OCI-LY1 (cell line): Measurements from ENCODE around the gene CDC42.

ENCODE experiments used
- H2AFZ ChIP-seq: fragments of 200-600 bp; sonication (generic), shearing (Covaris generic); 2 replicates; pipeline ENCODE4 v1.6.0; 2014; ENCODE audit warnings: antibody characterized with exemption, mild to moderate bottlenecking, low read length
- H3F3A ChIP-seq: fragments of 200-600 bp; sonication (generic), shearing (Covaris generic); 2 replicates; pipeline ENCODE4 v1.6.0; 2014; ENCODE audit warnings: mild to moderate bottlenecking, antibody characterized with exemption, low read length, moderate library complexity; ENCODE audit not compliant: insufficient read depth
- H3K27ac ChIP-seq: fragments of 200-600 bp; sonication (generic); 2 replicates; pipeline ENCODE4 v1.5.1; 2014; ENCODE audit warnings: low read length, mixed run types, mild to moderate bottlenecking, low read depth; ENCODE audit not compliant: poor library complexity, severe bottlenecking
- H3K27me3 ChIP-seq: fragments of 200-600 bp; sonication (generic); 2 replicates; pipeline ENCODE4 v1.6.0; 2014; ENCODE audit warnings: antibody characterized with exemption, mild to moderate bottlenecking, low read length, moderate library complexity; ENCODE audit not compliant: insufficient read depth
- H3K36me3 ChIP-seq: fragments of 200-600 bp; sonication (generic); 2 replicates; pipeline ENCODE4 v1.6.1; 2014; ENCODE audit warnings: mild to moderate bottlenecking, antibody characterized with exemption, low read length, moderate library complexity, mixed read lengths; ENCODE audit not compliant: insufficient read depth
- H3K4me1 ChIP-seq: fragments of 200-600 bp; sonication (generic); 2 replicates; pipeline ENCODE4 v1.5.1; 2014; ENCODE audit warnings: mild to moderate bottlenecking, low read length, moderate library complexity; ENCODE audit not compliant: insufficient read depth, severe bottlenecking
- H3K4me2 ChIP-seq: fragments of 200-600 bp; sonication (generic), shearing (Covaris generic); 2 replicates; pipeline ENCODE4 v1.6.1; 2014; ENCODE audit warnings: low read length
- H3K4me3 ChIP-seq: fragments of 200-600 bp; sonication (generic); 2 replicates; pipeline ENCODE4 v1.5.1; 2014; ENCODE audit warnings: low read length, low read depth, mild to moderate bottlenecking, mixed read lengths; ENCODE audit not compliant: poor library complexity, severe bottlenecking
- H3K79me2 ChIP-seq: fragments of 200-600 bp; shearing (Covaris generic); 2 replicates; pipeline ENCODE4 v1.6.1; 2016; ENCODE audit warnings: mixed run types, low read length, mixed read lengths; ENCODE audit not compliant: insufficient read depth
- H3K9ac ChIP-seq: fragments of 200-600 bp; sonication (generic), shearing (Covaris generic); 2 replicates; pipeline ENCODE4 v1.6.1; 2014; ENCODE audit warnings: mild to moderate bottlenecking, low read length, mixed read lengths
- H3K9me2 ChIP-seq: fragments of 200-600 bp; sonication (generic), shearing (Covaris generic); 2 replicates; pipeline ENCODE4 v1.6.1; 2014; ENCODE audit warnings: low read depth, mild to moderate bottlenecking, low read length, mixed read lengths
- H3K9me3 ChIP-seq: fragments of 200-600 bp; shearing (Covaris generic); 2 replicates; pipeline ENCODE4 v1.6.1; 2014; ENCODE audit warnings: low read length, mixed read lengths
- H4K20me1 ChIP-seq: fragments of 200-600 bp; sonication (generic), shearing (Covaris generic); 2 replicates; pipeline ENCODE4 v1.6.0; 2016; ENCODE audit warnings: mild to moderate bottlenecking, low read length; ENCODE audit not compliant: insufficient read depth
- EZH2 ChIP-seq: fragments of 200-600 bp; sonication (generic), shearing (Covaris generic); IDR thresholded peaks from 2 replicates; pipeline ENCODE4 v1.8.0; 2017; ENCODE audit warnings: borderline replicate concordance, mixed run types, mild to moderate bottlenecking, antibody characterized with exemption, low read length, moderate library complexity, mixed read lengths
- TF ChIP-seq, protein P1 (sequence below): fragments of 200-600 bp; sonication (generic), shearing (Covaris generic); IDR thresholded peaks from 2 replicates; pipeline ENCODE4 v1.5.1; 2017; ENCODE audit warnings: mild to moderate bottlenecking, antibody characterized with exemption, low read length, moderate library complexity, mixed read lengths

The CDC42 gene

DNA sequence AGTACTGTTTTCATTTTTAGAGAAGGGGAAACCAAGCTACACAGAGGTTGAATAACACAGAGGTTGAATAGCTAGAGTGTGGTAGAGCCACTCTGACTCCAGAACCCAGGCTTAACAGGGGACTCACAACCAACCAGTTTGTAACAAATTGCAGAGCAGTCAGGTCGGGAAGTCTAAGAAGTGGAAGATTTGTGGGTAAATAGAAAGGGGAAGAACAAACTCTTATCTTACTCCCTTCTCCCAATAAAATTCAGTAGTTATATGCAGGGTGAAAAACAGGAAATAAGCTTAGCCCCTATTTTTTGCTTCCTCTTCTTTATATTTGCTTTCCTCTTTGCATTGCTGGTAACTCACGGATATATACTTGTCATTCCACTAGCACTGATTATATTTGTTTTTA, 23.2 kb downstream of the CDC42 start:
- Histone ChIP-seq H3K27ac (peak overlapping the region; percentile 48), H3K4me2 (peak overlapping the region; percentile 10; the same call in 1 of the 2 replicates), H3K36me3 (peaks cover 68% of the 10 kb centered on the region)

GRCh38 chr1:22076346-22076745, 23.8 kb downstream of the CDC42 start:
- Histone ChIP-seq H3F3A (no peaks in the 10 kb centered on the region), H3K27me3 (no peaks in the 10 kb centered on the region), H3K27ac (peak overlapping the region; percentile 48), H3K9ac (no peak overlapping the region), H3K36me3 (peaks cover 71% of the 10 kb centered on the region), H3K9me3 (no peaks in the 10 kb centered on the region), H3K4me2 (no peak overlapping the region), H4K20me1 (no peaks in the 10 kb centered on the region; the same call in 1 of the 2 replicates), H3K4me3 (no peak overlapping the region), H2AFZ (no peak overlapping the region), H3K79me2 (peaks cover 90% of the 10 kb centered on the region), H3K4me1 (peaks cover 47% of the 10 kb centered on the region), H3K9me2 (no peaks in the 10 kb centered on the region)
- TF ChIP-seq, protein P1, sequence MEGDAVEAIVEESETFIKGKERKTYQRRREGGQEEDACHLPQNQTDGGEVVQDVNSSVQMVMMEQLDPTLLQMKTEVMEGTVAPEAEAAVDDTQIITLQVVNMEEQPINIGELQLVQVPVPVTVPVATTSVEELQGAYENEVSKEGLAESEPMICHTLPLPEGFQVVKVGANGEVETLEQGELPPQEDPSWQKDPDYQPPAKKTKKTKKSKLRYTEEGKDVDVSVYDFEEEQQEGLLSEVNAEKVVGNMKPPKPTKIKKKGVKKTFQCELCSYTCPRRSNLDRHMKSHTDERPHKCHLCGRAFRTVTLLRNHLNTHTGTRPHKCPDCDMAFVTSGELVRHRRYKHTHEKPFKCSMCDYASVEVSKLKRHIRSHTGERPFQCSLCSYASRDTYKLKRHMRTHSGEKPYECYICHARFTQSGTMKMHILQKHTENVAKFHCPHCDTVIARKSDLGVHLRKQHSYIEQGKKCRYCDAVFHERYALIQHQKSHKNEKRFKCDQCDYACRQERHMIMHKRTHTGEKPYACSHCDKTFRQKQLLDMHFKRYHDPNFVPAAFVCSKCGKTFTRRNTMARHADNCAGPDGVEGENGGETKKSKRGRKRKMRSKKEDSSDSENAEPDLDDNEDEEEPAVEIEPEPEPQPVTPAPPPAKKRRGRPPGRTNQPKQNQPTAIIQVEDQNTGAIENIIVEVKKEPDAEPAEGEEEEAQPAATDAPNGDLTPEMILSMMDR = no peak
- TF ChIP-seq EZH2 = no peak

More for the DNA sequence above, 23.2 kb downstream of the CDC42 start:
- no peaks in the 10 kb centered on the region for H3K9me3 ChIP-seq
- H3K4me1 ChIP-seq = peaks cover 47% of the 10 kb centered on the region
- peaks cover 97% of the 10 kb centered on the region for H3K79me2 ChIP-seq
- no peak overlapping the region for H2AFZ ChIP-seq
- no peak overlapping the region for H3K4me3 ChIP-seq
- no peaks in the 10 kb centered on the region for H3F3A ChIP-seq
- no peaks in the 10 kb centered on the region for H3K9me2 ChIP-seq
- H3K9ac ChIP-seq = no peak overlapping the region; the same call in 1 of the 2 replicates
- no peaks in the 10 kb centered on the region; the same call in 1 of the 2 replicates for H4K20me1 ChIP-seq
- TF ChIP-seq EZH2 = no peak
- TF ChIP-seq, protein P1 = no peak
- H3K27me3 ChIP-seq = no peaks in the 10 kb centered on the region

GRCh38 chr1:22077728-22078127, 25.2 kb downstream of the CDC42 start:
- Histone ChIP-seq H3K79me2 (peaks cover 77% of the 10 kb centered on the region), H4K20me1 (no peaks in the 10 kb centered on the region; the same call in 1 of the 2 replicates), H3K9me2 (no peaks in the 10 kb centered on the region), H3K27me3 (no peaks in the 10 kb centered on the region), H3K27ac (no peak overlapping the region), H3K4me1 (peaks cover 47% of the 10 kb centered on the region), H2AFZ (no peak overlapping the region), H3K4me2 (0 out of 2 replicates have a peak overlapping the region, but pooled peaks have one; percentile 9), H3K36me3 (peaks cover 78% of the 10 kb centered on the region), H3F3A (no peaks in the 10 kb centered on the region), H3K9ac (no peak overlapping the region), H3K9me3 (no peaks in the 10 kb centered on the region), H3K4me3 (no peak overlapping the region)
- no peak for TF ChIP-seq EZH2
- TF ChIP-seq, protein P1 = no peak
